NCI-H128 (cell line): ENCODE results near the gene ST7.
"Not testable (repeated sequence)": the region's sequence is repeated elsewhere in the genome, so short reads cannot be mapped to it uniquely, and the experiment has no call there.

Experiments
- DNase-seq: peaks from one replicate; lab custom pipeline; 2025; ENCODE audit not compliant: unreplicated experiment; lab: John Stamatoyannopoulos, UW

The ST7 gene

GRCh38 chr7:116975024-116975423, 21.7 kb downstream of the ST7 start:
- not testable (repeated sequence) for DNase-seq

- DNase-seq, result no peak
Observed at GRCh38 chr7:116977172-116977571, 23.9 kb downstream of the ST7 start.

GRCh38 chr7:116978006-116978405, 24.7 kb downstream of the ST7 start:
- DNase-seq, result no peak

GRCh38 chr7:116979430-116979829, 26.1 kb downstream of the ST7 start:
- no peak for DNase-seq

GRCh38 chr7:116980354-116980753, 27.1 kb downstream of the ST7 start:
- DNase-seq, result no peak

GRCh38 chr7:116981939-116982338, 28.6 kb downstream of the ST7 start:
- DNase-seq, result no peak

- no peak for DNase-seq
Observed at GRCh38 chr7:116984511-116984910, 31.2 kb downstream of the ST7 start.

GRCh38 chr7:116984917-116985316, 31.6 kb downstream of the ST7 start:
- no peak for DNase-seq

- DNase-seq, result no peak
Observed at GRCh38 chr7:116985575-116985974, 32.3 kb downstream of the ST7 start.

- no peak for DNase-seq
Observed at GRCh38 chr7:116986611-116987565, 33.6 kb downstream of the ST7 start.

GRCh38 chr7:116988363-116988989, 35.2 kb downstream of the ST7 start:
- no peak for DNase-seq

- no peak for DNase-seq
Observed at GRCh38 chr7:116990056-116990455, 36.8 kb downstream of the ST7 start.

- DNase-seq, result no peak
Observed at GRCh38 chr7:116991233-116991632, 37.9 kb downstream of the ST7 start.

- no peak for DNase-seq
Observed at GRCh38 chr7:116994611-116995010, 41.3 kb downstream of the ST7 start.

- no peak for DNase-seq
Observed at GRCh38 chr7:116997972-116998371, 44.7 kb downstream of the ST7 start.

GRCh38 chr7:116998567-116999175, 45.4 kb downstream of the ST7 start:
- no peak for DNase-seq

- no peak for DNase-seq
Observed at GRCh38 chr7:116999311-116999710, 46.0 kb downstream of the ST7 start.

GRCh38 chr7:117001283-117001682, 48.0 kb downstream of the ST7 start:
- DNase-seq, result no peak

GRCh38 chr7:117004899-117005298, 51.6 kb downstream of the ST7 start:
- no peak for DNase-seq

- no peak for DNase-seq
Observed at GRCh38 chr7:117005449-117005848, 52.1 kb downstream of the ST7 start.

- no peak for DNase-seq
Observed at GRCh38 chr7:117006907-117007684, 53.8 kb downstream of the ST7 start.
